ENCODE measurements around the gene UBE2Q1.

DNA sequence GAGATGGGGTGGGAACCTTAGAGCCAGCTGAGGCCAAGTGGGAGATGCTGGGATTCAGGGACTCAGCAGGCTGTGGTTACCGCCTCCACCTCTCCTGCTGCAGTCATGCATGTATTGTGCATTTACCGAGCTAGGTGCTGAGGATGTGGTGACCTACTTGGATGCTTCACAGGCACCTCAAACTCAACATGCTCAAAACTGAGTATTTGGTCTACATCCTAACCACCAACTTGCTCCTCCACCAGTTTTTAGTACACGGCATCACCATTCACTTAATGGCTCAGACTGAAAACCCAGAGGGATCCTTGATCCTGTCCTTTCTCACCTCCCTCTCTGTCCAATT is 14.7 kb upstream of the UBE2Q1 start:
- TF ChIP-seq CTCF (IDR thresholded peaks at IDR 0.05) (no peak), POLR2A (IDR thresholded peaks at IDR 0.05) (no peak)

Measured in testis (tissue), 2 donors.